Measurements from ENCODE around the gene PRKAR1B.

- TF ChIP-seq, protein P1, sequence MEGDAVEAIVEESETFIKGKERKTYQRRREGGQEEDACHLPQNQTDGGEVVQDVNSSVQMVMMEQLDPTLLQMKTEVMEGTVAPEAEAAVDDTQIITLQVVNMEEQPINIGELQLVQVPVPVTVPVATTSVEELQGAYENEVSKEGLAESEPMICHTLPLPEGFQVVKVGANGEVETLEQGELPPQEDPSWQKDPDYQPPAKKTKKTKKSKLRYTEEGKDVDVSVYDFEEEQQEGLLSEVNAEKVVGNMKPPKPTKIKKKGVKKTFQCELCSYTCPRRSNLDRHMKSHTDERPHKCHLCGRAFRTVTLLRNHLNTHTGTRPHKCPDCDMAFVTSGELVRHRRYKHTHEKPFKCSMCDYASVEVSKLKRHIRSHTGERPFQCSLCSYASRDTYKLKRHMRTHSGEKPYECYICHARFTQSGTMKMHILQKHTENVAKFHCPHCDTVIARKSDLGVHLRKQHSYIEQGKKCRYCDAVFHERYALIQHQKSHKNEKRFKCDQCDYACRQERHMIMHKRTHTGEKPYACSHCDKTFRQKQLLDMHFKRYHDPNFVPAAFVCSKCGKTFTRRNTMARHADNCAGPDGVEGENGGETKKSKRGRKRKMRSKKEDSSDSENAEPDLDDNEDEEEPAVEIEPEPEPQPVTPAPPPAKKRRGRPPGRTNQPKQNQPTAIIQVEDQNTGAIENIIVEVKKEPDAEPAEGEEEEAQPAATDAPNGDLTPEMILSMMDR (conservative IDR thresholded peaks at IDR 0.05 in 1 of 2, IDR thresholded peaks at IDR 0.05 in 1 of 2; ENCODE audit: extremely low read depth in 1 of 2, insufficient read depth in 1 of 2, low read depth in 1 of 2, low read length in 2 of 2) = no peak
- no peak for TF ChIP-seq EZH2 (IDR thresholded peaks at IDR 0.05; ENCODE audit: borderline replicate concordance, low read length)
These were observed 170.7 kb downstream of the PRKAR1B start for GRCh38 chr7:556291-556826.

Measured in mammary epithelial cell (primary cell).